NCI-H345 (cell line): ENCODE data around the gene RAB1A.
A peak's percentile ranks its signal among the peaks of the same experiment; 100 is the strongest.

Experiments used
- DNase-seq: peaks from one replicate; lab custom pipeline; 2025; lab: John Stamatoyannopoulos, UW

RAB1A gene

GRCh38 chr2:65093211-65093610 lies 36.7 kb downstream of the RAB1A start:
- DNase-seq: no peak

- no peak for DNase-seq
Observed at GRCh38 chr2:65092791-65093190, 37.1 kb downstream of the RAB1A start.

GRCh38 chr2:65085148-65085547 lies 44.8 kb downstream of the RAB1A start:
- no peak for DNase-seq

GRCh38 chr2:65081232-65081685 lies 48.6 kb downstream of the RAB1A start:
- DNase-seq: no peak

- DNase-seq: no peak
Observed at GRCh38 chr2:65079017-65079416, 50.9 kb downstream of the RAB1A start.

- no peak for DNase-seq
Observed at GRCh38 chr2:65077898-65078297, 52.0 kb downstream of the RAB1A start.

GRCh38 chr2:65076345-65076710 lies 53.6 kb downstream of the RAB1A start:
- no peak for DNase-seq

- DNase-seq: no peak
Observed at GRCh38 chr2:65075605-65076344, 54.1 kb downstream of the RAB1A start.

- DNase-seq: no peak
Observed at GRCh38 chr2:65075176-65075575, 54.7 kb downstream of the RAB1A start.

- no peak for DNase-seq
Observed at GRCh38 chr2:65073879-65074565, 55.9 kb downstream of the RAB1A start.

- DNase-seq: no peak
Observed at GRCh38 chr2:65072181-65072970, 57.5 kb downstream of the RAB1A start.

GRCh38 chr2:65071499-65072180 lies 58.3 kb downstream of the RAB1A start:
- no peak for DNase-seq

GRCh38 chr2:65070856-65071255 lies 59.0 kb downstream of the RAB1A start:
- DNase-seq: no peak

GRCh38 chr2:65070172-65070830 lies 59.6 kb downstream of the RAB1A start:
- DNase-seq: no peak

- no peak for DNase-seq
Observed at GRCh38 chr2:65069439-65069824, 60.5 kb downstream of the RAB1A start.

- no peak for DNase-seq
Observed at GRCh38 chr2:65067806-65068553, 61.9 kb downstream of the RAB1A start.

- DNase-seq: peak; percentile 41
Observed at GRCh38 chr2:65064728-65065552, 65.0 kb downstream of the RAB1A start.

- DNase-seq: no peak
Observed at GRCh38 chr2:65062843-65063825, 66.8 kb downstream of the RAB1A start.

GRCh38 chr2:65061910-65062339 lies 68.0 kb downstream of the RAB1A start:
- DNase-seq: no peak
